PFSK-1 (cell line): ENCODE measurements around the gene USP32.

Experiments used
- POLR2AphosphoS5 ChIP-seq: IDR thresholded peaks from 2 replicates; pipeline ENCODE4 v1.6.1; 2012; ENCODE audit warnings: low read depth, mild to moderate bottlenecking, control low read depth, low read length, moderate library complexity
- TAF1 ChIP-seq: IDR thresholded peaks from 2 replicates; pipeline ENCODE4 v1.6.1; 2012; ENCODE audit warnings: low read length, control low read depth, borderline replicate concordance; ENCODE audit not compliant: insufficient read depth

- no peak for TF ChIP-seq POLR2AphosphoS5
- TF ChIP-seq TAF1 = no peak
Observed at GRCh38 chr17:60422162-60422665, 30.3 kb upstream of the USP32 start, which contains the start of gene CHCT1.
